GM18909 (cell line): ENCODE measurements around the gene CXorf38.

Experiments
- ATAC-seq: cut with Tn5 transposase; IDR thresholded peaks from one replicate; pipeline ENCODE4 v1.9.1; 2021; ENCODE audit warnings: mild to moderate bottlenecking; ENCODE audit not compliant: unreplicated experiment, poor library complexity

CXorf38 gene

GRCh38 chrX:40647307-40648197 lies at the start of gene CXorf38:
Gene CXorf38, minus strand, starts transcription at chrX:40647561. Its CDS starts 41 bp downstream, at chrX:40647520.
- ATAC-seq: peak; percentile 72

- ATAC-seq: no peak
These were observed 47.4 kb upstream of the CXorf38 start for GRCh38 chrX:40694802-40695201.

- ATAC-seq: no peak
These were observed 41.6 kb upstream of the CXorf38 start for GRCh38 chrX:40688929-40689328.

GRCh38 chrX:40687169-40687568 lies 39.8 kb upstream of the CXorf38 start:
- ATAC-seq: no peak

GRCh38 chrX:40685362-40685918 lies 38.1 kb upstream of the CXorf38 start:
- no peak for ATAC-seq

GRCh38 chrX:40684092-40684491 lies 36.7 kb upstream of the CXorf38 start:
- ATAC-seq: no peak

GRCh38 chrX:40683245-40683644 lies 35.9 kb upstream of the CXorf38 start:
- no peak for ATAC-seq

- no peak for ATAC-seq
These were observed 23.8 kb upstream of the CXorf38 start for GRCh38 chrX:40671126-40671525.

- no peak for ATAC-seq
These were observed 16.7 kb upstream of the CXorf38 start for GRCh38 chrX:40663880-40664630.

- ATAC-seq: no peak
These were observed 15.8 kb upstream of the CXorf38 start for GRCh38 chrX:40663078-40663740.

GRCh38 chrX:40661489-40661888 lies 14.1 kb upstream of the CXorf38 start:
- no peak for ATAC-seq

GRCh38 chrX:40660381-40660780 lies 13.0 kb upstream of the CXorf38 start:
- ATAC-seq: no peak

GRCh38 chrX:40653535-40653934 lies 6.2 kb upstream of the CXorf38 start:
- ATAC-seq: no peak

- ATAC-seq: no peak
These were observed 5.3 kb upstream of the CXorf38 start for GRCh38 chrX:40652664-40653063.

- no peak for ATAC-seq
These were observed 4.4 kb upstream of the CXorf38 start for GRCh38 chrX:40651620-40652223.

- peak; percentile 22 for ATAC-seq
These were observed 663 bp downstream of the CXorf38 start for GRCh38 chrX:40646489-40647306.

- peak; percentile 45 for ATAC-seq
These were observed 2.5 kb downstream of the CXorf38 start for GRCh38 chrX:40644821-40645358.

- ATAC-seq: no peak
These were observed 3.2 kb downstream of the CXorf38 start for GRCh38 chrX:40644176-40644575.

- no peak for ATAC-seq
These were observed 9.7 kb downstream of the CXorf38 start for GRCh38 chrX:40637687-40638086.
